HPDE6-E6E7 (cell line): Measurements from ENCODE around the gene SNX32.

ENCODE experiments used
- DNase-seq: peaks from one replicate; pipeline ENCODE4 v3.0.0; 2011; ENCODE audit warnings: missing footprints; ENCODE audit errors: extremely low spot score

SNX32 gene

DNA sequence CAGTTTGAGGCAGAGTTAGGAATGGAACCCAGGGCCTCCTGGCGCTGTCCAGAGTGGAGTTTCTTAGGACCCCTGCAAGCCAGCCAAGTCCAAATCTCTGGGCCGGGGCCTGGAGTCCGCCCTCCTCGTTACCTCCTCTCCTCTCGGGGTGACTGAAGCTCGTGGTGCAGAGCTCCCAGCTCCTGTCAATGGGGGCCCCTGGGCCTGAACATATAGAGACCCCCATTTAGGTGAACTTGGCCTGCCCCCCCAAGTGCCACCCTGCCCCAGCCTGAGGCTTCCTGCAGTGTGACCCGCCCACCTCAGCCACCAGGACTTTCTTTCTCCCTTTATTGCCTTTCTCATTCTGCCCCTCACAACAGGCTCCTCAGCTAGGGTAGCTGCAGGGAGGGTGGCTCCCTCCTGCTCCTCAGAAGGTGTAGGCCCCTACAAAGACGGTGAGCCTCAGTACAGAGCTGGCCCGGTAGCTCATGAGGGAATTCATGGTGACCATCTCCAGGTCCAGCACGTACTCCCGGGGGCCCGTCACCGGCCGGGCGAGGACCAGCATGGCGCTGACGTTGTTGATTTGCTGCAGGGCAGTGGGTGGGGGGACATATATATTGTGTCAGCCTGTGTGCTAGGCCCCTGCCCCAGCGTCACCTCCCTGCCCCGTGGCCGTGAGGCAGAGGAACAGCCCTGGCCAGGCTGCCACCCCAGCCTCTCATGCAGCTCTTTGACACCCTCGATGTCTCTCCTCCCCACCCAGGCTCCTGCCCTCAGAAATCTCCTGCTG, 32.9 kb downstream of the SNX32 start:
- DNase-seq, result no peak

DNA sequence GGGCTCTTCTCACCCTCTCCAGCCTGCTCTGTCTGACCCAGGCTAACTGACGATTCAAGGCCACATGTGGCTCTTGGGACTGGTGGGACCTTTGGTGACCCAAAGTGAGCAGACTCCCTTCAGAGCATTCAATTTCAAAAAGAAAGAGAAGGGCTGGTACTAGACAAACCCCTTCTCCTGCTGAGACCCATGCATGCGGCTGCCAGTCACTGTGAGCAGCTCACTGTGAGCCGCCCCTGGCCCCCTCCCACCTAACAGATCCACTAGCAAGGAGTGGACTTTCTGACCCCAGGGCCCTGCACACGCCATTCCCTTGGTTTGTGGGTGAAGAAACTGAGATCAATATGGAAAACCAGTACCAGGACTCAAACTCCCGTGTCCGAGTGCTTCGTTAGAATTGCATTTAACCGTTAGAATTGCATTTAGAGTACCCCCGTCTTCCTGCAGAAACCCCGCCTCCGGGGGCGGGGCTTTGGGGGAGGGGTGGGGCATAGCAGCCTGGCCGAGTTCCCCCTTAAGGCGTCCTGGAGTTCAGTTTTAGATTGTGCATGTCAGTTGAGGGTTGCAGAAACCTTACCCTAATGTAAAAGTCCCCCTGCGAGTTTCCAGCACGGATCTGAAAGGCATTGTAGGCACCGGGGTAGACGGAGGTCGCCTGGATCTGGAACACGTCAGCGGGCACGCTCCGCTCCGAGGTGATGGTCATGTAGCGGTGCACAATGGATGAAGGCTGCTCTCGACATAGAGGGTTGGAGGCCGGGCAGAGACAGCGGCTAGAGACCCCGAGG, 33.7 kb downstream of the SNX32 start:
- DNase-seq, result no peak

DNA sequence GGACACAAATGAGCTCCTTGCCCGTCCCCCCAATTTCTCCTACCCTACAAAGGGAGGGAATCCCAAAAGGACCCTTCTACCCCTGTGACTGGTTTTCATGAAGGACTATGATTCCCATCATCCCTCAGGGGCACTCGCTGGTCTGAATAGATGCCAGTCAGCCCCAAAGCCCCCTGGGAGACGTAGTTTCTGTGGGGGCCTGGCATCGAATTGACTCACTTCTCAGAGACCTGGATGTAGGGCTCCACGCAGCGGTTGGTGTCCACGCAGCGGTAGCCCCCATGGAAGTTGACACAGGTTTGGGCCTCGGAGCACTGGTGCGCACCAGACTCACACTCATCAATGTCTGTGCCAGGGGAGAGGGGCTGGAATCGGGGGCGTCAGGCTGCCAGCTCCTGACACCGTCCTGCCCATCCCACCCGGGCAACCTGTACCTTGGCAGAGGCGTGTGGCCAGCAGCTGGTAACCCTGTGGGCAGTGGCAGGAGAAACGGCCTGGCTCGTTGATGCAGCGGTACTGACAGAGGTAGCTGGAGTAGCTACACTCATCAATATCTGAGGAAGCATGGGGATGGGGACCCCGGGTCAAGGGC, 34.4 kb downstream of the SNX32 start:
- no peak for DNase-seq

DNA sequence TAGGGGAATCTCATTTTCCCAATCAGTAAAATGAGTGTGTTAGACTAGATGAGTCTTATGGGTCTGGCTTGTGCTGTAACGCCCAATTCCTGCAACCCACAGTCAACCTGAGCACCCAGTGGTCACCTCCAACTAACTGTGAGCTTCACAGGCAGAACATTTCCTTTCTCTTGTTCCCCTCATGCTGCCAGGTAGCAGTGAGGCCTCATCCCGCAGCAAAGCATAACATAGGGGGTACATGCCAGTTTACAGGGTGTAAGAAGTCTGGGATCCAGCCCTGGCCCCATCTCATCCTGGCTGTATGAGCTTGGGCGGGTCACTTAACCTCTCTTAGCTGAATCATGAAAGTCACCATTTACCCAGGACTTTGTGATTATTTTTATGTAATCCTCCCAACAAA, 35.1 kb downstream of the SNX32 start:
- no peak for DNase-seq

DNA sequence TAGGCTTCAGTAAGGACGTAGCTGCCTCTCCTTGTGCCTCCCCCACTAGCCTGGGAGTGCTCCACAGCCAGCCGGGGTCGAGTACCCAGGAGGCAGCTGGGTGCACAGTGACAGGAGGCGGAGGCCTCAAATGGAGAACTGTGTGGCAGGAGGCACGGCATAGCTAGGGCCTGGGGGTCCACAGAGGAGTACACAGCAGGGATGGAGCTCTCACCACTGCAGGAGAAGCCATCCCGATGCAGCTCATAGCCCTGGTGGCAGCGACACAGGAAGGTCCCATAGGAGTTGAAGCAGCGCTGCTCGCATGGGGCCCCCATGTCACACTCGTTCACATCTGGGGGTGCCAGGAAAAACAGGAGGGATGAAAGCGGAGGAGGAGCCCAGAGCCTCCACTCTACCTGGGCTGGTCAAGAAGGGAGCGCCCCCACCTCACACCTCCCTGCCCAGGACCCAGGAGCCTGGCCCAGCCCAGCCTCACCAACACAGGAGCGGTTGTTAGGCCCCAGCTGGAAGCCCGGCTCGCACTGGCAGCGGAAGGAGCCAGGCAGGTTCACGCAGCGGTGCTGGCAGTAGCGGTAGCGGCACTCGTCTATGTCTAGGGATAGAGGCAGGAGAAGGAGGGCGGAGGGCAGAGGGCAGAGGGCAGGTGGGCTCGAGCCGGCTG, 36.0 kb downstream of the SNX32 start:
- no peak for DNase-seq

DNA sequence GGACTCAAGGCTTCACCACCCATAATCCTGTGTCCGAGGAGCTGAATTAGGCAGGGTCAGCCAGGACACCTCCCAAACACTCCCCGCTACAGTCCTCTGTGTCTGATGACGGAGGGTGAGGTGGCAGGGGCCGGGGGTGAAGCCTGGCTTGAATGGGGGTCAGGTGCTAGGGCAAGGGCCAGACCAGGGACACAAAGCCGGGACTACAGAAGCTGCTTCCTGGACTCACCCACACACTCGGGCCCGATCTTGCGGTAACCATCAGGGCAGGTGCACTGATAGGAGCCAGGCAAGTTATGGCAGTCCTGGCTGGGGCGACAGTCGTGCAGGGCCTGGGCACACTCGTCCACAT, 36.5 kb downstream of the SNX32 start:
- DNase-seq, result no peak

DNA sequence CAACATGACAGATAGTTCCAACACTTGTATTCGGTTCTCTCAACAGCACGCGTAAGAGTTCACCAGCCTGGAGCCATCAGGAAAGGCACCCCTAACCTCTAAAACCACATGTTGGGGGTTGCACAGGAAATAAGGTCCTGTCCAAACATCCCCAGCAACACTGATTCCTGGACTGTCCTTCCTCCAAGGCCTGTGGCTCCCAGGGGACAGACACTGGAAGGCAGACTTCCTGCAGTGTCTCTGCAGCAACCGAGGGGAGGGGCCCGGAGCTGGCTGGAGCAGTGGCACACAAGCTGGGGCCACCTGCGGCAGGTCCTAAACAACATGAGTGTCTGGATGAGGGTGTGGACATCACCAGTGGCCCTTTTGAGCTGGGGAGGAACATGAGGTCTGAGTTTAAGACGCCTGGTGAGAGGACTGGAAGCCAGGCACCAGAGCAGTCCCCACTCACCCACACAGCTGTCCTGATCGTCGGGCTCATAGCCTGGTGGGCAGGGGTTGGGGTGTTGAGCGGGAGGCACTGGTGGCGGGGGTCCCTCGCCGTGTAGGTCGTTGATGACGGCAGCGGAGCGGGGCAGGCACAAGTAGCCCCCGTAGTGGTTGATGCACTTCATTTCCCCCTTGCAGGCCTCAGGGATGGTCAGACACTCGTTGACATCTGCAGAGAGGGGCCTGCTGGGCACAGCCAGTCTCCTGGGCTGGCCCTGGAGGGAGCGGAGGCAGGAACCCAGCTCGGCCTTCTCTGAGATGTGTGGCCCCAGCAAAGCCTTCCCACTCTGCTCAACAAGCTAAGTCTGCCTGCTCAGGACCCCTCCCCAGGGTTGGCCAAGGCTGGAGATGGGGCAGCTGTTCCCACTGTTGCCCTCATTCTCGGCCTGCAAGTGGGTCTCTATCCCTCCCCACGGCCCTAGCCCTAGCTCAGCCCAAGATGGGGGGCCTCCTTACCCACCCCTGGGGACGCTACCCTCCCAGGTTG, 37.2 kb downstream of the SNX32 start:
- DNase-seq, result no peak

DNA sequence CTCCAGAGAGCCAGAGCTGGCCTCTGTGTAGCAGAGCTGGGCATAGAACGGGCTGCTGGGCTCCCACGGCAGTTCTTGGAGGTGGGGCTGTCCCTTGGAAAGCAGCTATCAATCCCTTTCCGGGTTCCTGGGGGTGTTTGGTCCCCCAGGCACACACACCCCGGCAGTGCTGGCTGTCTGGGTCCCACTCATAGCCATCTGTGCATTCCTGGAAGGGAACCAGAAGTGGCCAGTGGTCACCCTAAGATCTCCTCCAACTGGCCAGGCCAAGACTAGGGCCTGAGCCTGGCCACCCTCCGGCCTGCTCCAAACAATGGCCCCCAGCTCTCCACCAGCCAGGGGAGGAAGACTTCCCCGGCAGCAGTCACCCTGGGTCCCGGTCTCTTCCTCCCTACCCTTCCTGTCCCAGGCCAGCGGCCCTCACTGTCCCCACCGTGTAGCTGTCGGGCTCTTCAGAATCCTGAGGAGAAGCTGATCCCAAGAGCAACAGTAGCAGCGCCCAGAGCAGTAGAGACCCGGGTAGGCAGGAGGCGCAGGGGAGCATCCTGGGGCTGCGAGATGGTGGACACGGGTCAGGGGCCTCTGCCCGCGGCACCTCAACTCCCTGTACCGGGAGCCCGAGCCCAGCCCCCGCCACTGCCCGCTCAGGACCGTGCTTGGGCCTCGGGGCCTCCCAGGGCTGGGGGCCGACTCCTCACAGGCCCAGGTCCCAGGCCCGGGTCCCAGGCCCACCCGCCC, 38.2 kb downstream of the SNX32 start:
- no peak for DNase-seq

DNA sequence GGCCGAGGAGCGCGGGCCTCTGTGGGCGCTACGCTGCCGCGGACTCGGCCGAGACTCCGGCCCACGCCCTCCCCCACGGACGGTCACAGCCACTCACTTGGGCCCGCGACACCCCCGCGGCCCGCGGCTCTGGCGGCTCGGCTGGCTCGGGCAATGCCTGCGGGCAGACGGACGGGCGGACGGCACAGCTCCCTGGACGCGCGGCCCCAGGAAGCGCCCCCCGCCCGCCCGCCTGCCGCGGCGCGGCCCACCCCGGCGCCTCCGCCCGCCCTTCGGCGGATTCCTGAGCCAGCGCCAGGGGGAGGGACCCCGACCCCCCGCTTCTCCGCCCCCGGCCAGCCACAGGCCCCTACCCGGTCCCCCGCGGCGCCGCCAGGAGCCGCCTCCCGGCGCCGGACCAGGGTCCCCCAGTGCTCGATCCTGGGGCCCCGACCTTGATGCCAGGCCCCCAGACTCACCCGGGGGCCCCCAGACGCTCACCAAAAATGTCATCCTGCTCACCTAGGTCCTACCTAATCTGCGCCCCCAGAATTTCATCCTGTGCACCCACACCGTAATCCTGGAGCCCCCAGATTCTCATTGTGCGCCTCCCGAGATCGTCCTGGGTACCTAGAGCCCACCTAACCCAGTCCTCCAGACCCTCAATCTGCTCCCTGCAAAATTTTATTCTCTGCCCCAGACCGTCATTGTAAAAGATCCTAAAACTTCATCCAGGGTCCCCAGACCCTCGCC, 39.0 kb downstream of the SNX32 start, which contains the start of gene EFEMP2:
Gene EFEMP2 (minus strand): TSS at position 215 of the 732 bp plus-strand sequence. CDS start 446 bp downstream, outside the sequence.
- no peak for DNase-seq

DNA sequence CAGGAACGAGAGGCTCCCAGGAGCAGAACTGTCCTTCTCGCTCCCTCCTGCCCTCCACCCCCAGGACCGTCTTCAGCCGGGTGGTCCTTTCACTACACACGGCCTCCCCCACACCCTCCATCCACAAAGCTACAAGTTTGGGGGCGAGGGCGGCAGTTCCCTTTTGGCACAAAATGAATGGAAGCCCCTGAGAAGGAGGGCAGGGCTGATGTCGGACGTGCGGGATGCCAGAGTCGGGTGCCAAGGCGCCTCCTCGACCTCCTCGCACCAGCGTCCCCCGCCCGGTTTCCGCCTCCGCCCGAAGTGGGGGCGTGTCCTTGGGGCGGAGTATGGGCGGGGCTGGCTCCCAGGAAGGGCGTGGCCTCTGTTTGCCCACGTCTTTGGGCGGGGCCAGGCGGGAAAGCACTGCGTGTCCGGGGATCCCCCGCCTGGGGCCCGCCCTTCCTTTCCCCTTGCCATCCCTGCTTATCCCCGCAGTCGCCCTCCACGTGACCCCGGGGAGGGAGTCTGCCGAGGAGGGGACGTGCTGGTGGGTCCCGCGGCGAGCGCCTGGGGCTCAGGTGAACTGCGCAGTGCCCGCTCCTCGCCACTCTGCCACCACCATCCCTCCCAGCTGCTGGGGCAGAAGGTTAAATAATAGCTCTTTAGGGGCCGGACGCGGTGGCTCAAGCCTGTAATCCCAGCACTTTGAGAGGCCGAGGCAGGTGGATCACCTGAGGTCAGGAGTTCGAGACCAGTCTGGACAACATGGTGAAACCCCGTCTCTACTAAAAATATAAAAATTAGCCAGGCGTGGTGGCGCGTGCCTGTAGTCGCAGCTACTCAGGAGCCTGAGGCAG, 39.8 kb downstream of the SNX32 start:
- peak; percentile 89 for DNase-seq

DNA sequence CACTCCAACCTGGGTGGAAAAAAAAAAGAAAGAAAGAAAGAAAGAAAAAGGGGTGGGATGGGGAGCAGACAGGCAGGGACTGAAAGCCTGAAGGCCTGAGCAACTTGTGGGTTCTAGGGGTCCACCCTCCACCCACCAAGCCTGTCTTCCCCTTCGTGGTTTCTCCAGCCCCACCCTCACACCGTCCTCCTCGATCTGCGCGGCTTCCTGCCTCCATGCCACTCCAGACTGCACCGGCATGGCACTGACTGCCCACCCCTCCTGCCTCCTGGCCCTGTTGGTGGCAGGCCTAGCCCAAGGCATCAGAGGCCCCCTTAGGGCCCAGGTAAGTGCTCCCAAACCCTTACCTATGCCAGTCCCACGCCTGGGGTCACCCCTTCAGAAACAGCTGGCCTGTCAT, 45.9 kb downstream of the SNX32 start, which contains the start of gene CTSW:
Gene CTSW (plus strand): TSS at position 221 of the 400 bp plus-strand sequence. CDS start 18 bp downstream, at position 239.
- no peak for DNase-seq

DNA sequence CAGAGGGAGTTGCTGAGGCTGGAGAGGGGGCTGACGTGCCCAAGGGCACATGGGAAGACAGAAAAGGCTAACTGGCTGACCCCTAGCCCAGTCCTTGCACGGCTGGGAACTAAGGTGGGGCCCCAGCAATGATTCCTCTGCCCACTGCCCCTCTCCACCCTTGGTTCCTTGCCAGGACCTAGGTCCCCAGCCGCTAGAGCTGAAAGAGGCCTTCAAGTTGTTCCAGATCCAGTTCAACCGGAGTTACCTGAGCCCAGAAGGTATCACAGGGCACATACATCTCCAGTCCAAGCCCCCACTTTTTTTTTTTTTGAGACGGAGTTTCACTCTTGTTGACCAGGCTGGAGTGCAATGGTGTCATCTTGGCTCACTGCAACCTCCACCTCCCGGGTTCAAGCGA, 46.3 kb downstream of the SNX32 start:
- DNase-seq, result no peak

DNA sequence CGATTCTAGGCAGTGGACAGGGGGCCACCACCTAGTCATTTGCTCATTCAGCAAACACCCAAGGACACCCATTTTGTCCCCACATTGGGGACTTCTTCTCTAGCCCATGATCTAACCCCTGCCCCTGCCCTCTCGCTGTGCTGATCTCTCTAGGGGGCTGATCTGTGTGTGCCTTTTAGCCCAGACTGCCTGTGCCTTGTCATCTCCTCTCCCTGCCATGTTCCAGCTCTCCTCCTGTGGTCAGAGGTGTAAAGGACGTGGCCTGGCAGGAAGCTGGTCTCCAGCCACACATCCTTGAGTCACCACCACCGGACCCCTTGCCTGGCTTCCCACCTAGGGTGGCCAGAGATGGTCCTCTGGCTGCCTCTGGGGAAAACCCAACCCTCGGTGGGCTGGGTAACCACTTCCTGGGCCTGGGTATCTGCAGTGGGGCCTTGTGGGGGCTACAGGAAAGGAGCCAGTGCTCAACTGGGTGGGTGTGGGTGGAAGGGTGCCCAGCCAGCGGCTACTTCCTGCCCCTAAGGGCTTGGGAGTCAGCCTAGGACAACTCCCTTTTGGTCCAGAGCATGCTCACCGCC, 47.2 kb downstream of the SNX32 start:
- no peak for DNase-seq

DNA sequence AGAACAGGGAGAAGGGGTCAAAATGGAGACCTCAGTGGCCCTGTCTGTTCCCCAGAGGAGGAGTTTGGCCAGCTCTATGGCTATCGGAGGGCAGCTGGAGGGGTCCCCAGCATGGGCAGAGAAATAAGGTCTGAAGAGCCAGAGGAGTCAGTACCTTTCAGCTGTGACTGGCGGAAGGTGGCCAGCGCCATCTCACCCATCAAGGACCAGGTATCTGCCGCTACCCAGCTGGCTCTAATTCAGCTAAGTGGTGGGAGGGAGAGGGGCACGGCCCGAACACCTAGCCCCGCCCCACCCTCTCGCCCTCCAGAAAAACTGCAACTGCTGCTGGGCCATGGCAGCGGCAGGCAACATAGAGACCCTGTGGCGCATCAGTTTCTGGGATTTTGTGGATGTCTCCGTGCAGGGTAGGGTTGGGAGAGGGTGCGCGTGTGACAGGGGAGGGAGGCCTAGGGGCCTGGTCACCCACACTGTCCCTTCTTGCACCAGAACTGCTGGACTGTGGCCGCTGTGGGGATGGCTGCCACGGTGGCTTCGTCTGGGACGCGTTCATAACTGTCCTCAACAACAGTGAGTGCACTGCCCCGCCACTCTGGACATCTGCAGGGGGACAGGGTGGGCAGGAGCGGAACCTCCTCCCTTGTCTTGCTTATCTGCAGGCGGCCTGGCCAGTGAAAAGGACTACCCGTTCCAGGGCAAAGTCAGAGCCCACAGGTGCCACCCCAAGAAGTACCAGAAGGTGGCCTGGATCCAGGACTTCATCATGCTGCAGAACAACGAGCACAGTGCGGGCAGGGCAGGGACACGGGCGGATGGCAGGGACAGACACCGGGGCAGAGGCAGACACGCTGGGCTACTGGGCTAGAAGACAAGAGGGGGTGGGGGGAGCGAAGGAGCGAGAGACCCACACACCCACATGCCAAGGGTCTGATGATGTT, 48.6 kb downstream of the SNX32 start:
- DNase-seq, result no peak

DNA sequence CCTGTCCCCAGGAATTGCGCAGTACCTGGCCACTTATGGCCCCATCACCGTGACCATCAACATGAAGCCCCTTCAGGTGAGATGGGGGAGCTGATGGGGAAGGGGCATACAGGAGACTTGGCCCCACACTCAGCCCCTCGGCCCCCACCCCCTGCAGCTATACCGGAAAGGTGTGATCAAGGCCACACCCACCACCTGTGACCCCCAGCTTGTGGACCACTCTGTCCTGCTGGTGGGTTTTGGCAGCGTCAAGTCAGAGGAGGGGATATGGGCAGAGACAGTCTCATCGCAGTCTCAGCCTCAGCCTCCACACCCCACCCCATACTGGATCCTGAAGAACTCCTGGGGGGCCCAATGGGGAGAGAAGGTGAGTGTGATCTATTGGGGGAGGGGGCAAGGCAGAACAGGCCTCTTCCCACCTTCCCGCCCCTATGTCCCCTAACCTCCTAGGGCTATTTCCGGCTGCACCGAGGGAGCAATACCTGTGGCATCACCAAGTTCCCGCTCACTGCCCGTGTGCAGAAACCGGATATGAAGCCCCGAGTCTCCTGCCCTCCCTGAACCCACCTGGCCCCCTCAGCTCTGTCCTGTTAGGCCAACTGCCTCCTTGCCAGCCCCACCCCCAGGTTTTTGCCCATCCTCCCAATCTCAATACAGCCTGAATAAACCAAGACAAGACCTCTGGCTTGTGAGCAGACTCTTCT, 49.4 kb downstream of the SNX32 start:
- DNase-seq, result no peak
